PFSK-1 (cell line): ENCODE data around the gene UCP2.

Source experiments
- FOXP2 ChIP-seq: optimal IDR thresholded peaks from 2 replicates; pipeline ENCODE3; 2011; ENCODE audit warnings: borderline replicate concordance, control low read depth, inconsistent platforms; ENCODE audit not compliant: insufficient read depth; ENCODE audit errors: extremely low read length, extremely low read depth
- POLR2AphosphoS5 ChIP-seq: IDR thresholded peaks from 2 replicates; pipeline ENCODE4 v1.6.1; 2012; ENCODE audit warnings: low read depth, mild to moderate bottlenecking, control low read depth, low read length, moderate library complexity
- SIN3A ChIP-seq: IDR thresholded peaks from 2 replicates; pipeline ENCODE4 v1.6.1; 2012; ENCODE audit warnings: mild to moderate bottlenecking, low read length, moderate library complexity, borderline replicate concordance; ENCODE audit not compliant: insufficient read depth
- TAF1 ChIP-seq: IDR thresholded peaks from 2 replicates; pipeline ENCODE4 v1.6.1; 2012; ENCODE audit warnings: low read length, control low read depth, borderline replicate concordance; ENCODE audit not compliant: insufficient read depth
- TF ChIP-seq, protein P1 (sequence below), 2 experiments: IDR thresholded peaks; 2 replicates each; pipeline versions ENCODE4 v1.6.1 to v1.8.0; 2011 to 2012; ENCODE audit warnings: low read depth in 2 of 2, low read length in 2 of 2, control low read depth in 1 of 2, inconsistent platforms in 1 of 2, mild to moderate bottlenecking in 1 of 2, moderate library complexity in 1 of 2; ENCODE audit not compliant: insufficient read depth in 1 of 2

Gene UCP2

DNA sequence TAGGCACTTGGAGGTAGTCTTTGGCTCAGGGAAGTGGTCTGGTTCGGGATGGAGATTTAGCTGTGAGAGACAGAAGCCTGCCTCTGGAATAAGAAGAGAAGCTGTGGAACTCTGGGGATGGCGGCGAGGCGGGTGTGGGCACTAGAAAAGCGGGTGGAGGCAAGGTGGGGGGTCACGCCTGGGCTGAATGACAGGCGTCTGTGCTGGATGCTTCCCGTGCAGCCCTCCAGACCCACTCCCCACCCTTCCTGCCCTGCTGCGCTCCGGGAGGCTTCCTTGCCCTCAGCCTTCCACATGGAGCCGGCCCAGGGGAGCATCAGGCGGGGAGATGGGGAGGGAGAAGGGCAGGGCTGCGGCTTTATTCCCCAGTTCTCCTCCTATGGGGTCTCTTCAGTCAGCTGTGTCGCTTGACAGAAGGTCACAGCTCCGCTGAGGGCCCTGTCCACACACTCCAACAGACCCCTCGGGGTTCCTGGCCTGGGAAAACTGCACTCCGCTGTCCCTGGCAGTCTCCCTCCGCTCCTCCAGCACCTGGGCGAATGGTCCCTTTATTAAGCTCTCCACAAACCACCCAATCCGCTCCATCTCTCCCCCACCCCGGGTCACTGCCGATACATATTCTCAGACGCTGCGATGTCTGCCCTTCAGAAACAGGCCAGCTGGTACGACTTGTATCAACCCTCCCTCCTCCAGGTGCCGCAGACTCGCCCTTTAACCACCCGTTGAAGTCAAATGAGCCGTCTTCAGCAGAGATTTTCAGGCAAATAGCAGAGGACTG is 25.6 kb downstream of the UCP2 start:
- TF ChIP-seq FOXP2: no peak
- TF ChIP-seq, protein P1, sequence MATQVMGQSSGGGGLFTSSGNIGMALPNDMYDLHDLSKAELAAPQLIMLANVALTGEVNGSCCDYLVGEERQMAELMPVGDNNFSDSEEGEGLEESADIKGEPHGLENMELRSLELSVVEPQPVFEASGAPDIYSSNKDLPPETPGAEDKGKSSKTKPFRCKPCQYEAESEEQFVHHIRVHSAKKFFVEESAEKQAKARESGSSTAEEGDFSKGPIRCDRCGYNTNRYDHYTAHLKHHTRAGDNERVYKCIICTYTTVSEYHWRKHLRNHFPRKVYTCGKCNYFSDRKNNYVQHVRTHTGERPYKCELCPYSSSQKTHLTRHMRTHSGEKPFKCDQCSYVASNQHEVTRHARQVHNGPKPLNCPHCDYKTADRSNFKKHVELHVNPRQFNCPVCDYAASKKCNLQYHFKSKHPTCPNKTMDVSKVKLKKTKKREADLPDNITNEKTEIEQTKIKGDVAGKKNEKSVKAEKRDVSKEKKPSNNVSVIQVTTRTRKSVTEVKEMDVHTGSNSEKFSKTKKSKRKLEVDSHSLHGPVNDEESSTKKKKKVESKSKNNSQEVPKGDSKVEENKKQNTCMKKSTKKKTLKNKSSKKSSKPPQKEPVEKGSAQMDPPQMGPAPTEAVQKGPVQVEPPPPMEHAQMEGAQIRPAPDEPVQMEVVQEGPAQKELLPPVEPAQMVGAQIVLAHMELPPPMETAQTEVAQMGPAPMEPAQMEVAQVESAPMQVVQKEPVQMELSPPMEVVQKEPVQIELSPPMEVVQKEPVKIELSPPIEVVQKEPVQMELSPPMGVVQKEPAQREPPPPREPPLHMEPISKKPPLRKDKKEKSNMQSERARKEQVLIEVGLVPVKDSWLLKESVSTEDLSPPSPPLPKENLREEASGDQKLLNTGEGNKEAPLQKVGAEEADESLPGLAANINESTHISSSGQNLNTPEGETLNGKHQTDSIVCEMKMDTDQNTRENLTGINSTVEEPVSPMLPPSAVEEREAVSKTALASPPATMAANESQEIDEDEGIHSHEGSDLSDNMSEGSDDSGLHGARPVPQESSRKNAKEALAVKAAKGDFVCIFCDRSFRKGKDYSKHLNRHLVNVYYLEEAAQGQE (IDR thresholded peaks at IDR 0.05; ENCODE audit: insufficient read depth in 1 of 2, low read depth in 2 of 2, low read length in 2 of 2): no peak
- no peak for TF ChIP-seq SIN3A
- no peak for TF ChIP-seq TAF1
- no peak for TF ChIP-seq POLR2AphosphoS5

DNA sequence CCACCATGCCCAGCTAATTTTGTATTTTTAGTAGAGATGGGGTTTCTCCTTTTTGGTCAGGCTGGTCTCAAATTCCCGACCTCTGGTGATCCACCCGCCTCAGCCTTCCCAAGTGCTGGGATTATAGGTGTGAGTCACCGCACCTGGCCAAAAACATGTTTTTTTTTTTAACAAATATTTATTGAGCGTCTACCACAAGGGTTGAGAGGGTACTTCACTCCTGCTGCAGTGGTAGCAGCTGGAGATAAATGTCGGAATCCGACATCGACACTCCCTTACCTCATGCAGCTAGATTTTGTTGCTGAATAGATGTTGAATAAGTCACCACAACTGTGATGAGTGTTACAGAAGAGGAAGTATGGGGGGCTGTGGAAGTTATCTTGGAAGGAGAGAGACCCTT is 30.8 kb downstream of the UCP2 start:
- TF ChIP-seq POLR2AphosphoS5: no peak

DNA sequence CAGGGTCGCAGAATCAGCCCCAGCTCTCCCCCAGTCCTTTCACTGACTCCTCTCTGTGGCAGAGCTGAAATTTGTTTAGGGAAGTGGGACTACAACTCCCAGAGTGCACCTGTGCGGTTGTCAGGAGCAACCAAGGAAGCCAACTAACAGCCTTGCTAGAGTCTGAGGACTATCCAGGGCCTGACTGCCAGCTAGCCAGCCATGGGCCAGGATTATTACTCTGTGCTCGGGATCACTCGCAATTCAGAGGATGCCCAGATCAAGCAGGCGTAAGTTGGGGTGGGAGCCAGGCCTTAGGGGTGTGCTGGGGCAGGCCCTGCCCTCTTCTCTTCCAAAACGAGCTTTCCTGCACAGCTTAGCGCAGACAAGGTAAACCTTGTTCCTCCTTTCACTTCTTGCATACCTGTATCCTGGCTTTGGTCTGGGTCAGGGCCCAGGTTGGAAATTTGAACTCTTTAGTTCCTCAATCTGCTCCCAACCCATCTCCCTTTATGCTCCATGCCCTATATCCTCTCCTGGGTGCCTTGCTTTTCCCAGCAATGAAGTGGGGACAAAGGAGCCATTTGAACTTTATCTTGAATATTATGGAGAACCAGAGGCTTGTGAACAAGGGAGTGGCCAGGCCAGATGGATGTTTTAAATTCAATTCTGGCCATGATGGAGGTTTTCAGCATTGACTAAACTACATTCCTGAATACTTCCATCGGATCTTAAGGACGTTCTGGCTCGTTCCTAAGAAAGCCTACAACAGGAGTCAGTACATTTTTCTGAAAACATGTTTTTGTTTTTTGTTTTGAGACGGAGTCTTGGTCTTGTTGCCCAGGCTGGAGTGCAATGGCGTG is 31.6 kb downstream of the UCP2 start, which contains the start of gene DNAJB13:
Gene DNAJB13, plus strand, starts transcription at position 158 of the 842 bp plus-strand sequence. Its CDS starts 44 bp downstream, at position 202.
- TF ChIP-seq POLR2AphosphoS5 (no peak), SIN3A (no peak), FOXP2 (no peak), TAF1 (no peak)
- TF ChIP-seq, protein P1 (IDR thresholded peaks at IDR 0.05; ENCODE audit: insufficient read depth in 1 of 2, low read depth in 2 of 2, low read length in 2 of 2): no peak

DNA sequence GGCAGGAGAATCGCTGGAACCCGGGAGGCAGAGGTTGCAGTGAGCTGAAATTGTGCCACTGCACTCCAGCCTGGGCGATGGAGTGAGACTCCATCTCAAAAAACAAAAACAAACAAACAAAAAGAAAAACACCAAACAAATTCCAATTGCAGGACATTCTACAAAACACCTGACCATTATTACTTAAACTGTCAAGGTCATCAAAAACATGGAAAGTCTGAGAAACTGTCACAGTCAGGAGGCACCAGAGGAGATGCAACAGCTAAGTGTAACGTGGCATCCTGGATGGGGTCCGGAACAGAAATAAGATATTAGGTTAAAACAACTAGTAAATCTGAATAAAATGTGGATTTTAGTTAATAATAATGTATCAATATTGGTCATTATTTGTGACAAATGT is 32.7 kb downstream of the UCP2 start:
- TF ChIP-seq TAF1 (no peak), FOXP2 (no peak), SIN3A (no peak), POLR2AphosphoS5 (no peak)
- TF ChIP-seq, protein P1 (IDR thresholded peaks at IDR 0.05; ENCODE audit: insufficient read depth in 1 of 2, low read depth in 2 of 2, low read length in 2 of 2): no peak

DNA sequence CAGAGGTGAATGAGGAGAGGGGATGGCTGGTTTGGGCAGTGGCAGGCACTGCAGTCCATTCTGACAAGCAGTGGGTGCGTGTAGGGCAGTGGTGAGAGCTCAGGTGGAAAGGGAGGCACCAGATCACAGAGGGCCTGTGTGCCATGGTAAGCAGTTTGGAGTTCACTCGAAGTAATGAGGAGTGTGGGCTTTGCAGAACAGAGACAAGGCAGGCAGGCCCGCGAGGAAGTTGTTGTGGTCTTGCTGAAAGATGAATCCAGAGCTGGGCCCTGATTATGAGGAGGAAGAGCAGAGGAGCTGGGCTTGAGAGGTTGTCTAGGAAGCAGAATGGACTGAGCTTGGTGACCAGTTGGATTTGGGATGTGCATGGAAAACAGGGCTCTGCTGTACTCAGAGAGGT is 33.4 kb downstream of the UCP2 start:
- TF ChIP-seq SIN3A (no peak), POLR2AphosphoS5 (no peak), TAF1 (no peak), FOXP2 (no peak)
- TF ChIP-seq, protein P1 (IDR thresholded peaks at IDR 0.05; ENCODE audit: insufficient read depth in 1 of 2, low read depth in 2 of 2, low read length in 2 of 2): no peak
